ENCODE results near the gene ABCG1.

Gene ABCG1

GRCh38 chr21:42311160-42311559, 92.2 kb downstream of the ABCG1 start:
- FAIRE-seq = no peak
- TF ChIP-seq POLR2A (IDR thresholded peaks at IDR 0.05; ENCODE audit: low read depth, low read length) = no peak
- no peak for DNase-seq (ENCODE audit: insufficient read length, low spot score)

DNA sequence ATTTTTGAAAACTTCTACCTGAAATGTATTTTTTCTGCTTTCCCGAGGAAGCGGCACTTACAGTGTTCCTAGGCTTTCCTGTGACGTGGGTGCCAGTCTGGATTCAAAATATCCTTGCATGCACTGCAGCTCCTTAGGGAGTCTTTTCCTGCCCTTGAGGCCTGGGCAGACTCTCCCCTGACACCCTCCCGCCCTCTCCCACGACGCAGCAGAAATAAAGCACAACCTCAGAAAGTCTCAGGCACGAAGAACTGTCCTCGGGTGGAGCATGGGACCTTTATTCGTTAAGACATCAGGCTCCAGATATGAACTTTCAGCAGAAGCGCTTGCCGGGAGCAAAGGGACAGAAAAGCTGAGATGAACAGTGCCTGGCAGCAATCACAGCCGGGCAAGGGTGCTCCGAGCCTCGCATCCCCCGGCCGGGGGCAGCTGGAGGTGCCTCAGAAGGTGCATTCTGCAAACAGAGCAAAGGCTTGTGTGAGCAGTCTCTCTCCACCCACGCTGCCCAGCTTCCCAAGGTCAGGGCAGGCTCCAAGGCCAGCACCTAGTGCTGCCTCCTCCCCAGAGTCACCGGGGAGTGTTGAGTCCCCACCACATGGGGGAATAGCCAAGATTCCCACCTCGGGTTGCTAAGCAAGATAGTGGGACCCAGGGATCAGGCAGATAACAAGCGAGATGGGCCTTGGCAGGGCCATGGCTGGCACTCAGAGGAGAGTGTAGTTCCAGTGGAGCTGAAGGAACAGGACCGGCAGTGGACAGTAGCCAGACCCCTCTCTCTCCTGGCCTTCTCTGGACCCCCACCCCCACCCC, 93.1 kb downstream of the ABCG1 start:
- FAIRE-seq = no peak
- DNase-seq (ENCODE audit: insufficient read length, low spot score) = no peak
- no peak for TF ChIP-seq POLR2A (IDR thresholded peaks at IDR 0.05; ENCODE audit: low read depth, low read length)

DNA sequence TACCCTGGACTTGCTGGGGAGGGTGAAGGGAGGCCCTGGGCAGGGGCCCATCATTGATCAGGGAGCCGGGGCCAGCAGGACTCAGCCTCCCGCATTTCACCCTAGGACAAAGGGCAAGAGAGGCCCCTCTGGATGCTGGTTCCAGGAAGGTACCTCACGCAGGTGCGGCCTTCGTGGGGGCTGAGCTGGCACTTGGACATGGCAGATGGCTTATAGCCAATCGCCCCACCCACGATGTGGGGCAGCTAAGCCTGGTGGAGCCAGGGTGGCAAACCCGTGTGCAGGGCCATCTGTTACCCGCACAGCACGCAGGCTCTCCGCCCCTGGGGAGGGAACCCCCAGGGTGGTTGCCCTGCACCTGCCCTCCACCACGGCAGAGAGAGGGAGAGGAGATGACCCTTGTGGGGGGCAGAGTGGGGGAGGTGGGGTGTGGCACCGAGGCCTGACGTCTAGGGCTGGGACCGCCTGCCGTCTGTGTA, 93.7 kb downstream of the ABCG1 start:
- no peak for TF ChIP-seq POLR2A (IDR thresholded peaks at IDR 0.05; ENCODE audit: low read depth, low read length)
- DNase-seq (ENCODE audit: insufficient read length, low spot score) = no peak
- no peak for FAIRE-seq

DNA sequence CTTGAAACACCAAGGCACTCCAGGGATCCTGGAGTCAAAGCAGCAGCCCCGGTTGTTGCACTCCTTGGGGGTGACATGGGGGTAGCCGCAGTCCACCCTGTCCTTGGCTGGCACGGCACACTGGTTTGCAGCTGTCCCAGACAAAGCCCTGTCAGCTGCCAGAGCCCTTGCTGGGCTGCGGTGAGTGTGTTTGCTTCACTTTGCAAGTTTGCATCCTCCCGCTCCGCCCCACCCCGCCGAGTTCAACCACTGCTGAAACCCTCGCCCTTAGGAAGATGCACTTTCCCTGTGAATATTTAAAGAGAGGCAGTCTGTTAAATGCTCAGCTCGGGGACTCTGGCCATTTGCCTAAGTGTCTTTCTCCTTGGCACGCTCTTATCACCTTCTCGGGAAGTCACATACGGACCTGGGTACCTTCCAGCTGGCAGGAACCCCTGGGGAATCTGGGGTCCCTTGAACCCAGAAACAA, 94.6 kb downstream of the ABCG1 start:
- no peak for DNase-seq (ENCODE audit: insufficient read length, low spot score)
- no peak for TF ChIP-seq POLR2A (IDR thresholded peaks at IDR 0.05; ENCODE audit: low read depth, low read length)
- no peak for FAIRE-seq

DNA sequence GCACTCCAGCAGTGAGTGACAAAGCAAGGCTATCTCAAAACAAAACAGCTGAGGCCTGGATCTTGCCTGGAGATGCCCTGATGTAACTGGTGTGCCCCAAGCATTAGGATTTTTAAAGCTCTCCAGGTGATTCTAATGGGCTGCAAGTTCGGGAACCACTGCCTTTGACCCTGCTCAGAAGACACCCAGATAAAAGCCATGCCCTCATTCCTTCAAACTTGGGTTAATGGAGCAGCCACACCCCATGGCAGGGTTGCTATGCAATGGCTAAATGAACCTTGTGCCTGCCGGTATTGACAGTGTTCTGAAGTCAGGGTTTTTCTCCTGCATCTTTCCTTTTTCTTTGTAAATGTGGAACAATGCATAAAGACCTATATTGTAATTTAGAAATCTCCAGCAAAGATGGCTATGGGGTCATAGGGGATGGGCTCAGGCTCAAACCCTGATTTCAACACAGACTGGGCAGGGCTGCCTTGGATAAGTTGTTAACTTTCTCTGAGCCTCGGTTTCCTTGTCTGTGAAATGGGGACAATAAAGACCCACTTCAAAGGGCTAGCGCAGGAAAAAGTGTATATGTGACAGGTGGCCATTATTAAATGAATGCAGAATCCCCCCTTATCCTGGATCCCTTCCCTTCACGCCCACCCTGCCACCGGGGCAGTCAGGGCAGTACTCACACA, 95.8 kb downstream of the ABCG1 start:
- FAIRE-seq = no peak
- DNase-seq (ENCODE audit: insufficient read length, low spot score) = no peak
- no peak for TF ChIP-seq POLR2A (IDR thresholded peaks at IDR 0.05; ENCODE audit: low read depth, low read length)

DNA sequence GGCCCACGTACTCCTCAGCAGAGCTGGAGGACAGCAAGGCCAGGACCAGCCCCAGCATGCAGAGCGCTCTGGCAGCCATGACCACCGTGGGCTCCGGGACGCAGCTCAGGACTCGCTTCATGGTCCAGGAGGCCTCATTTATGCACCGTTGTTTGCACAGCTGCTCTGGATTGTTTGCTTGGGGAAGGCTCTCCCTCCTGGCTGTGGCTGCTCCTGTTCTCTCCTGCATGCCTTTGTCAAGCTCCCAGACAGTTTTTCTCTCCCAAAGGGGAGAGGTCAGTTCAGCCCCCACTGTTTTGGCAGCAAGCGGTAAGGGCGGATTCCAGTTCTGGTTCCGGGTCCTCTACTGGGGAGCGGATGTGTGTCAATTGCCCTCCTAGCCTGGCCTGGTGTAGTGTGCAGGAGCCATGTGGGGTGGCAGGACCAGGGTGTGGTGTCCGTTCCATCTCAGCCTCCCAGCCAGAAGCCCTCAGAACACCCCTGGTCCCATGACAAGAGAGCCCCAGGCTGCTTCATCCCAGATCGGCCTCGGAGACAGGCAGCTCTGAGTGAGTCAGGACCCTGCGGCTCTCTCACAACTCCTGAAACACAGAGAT, 96.5 kb downstream of the ABCG1 start, which contains the start of gene TFF3:
Gene TFF3, minus strand, starts transcription at position 114 of the 596 bp plus-strand sequence. Its CDS starts 35 bp downstream, at position 79.
- FAIRE-seq (no peak), DNase-seq (ENCODE audit: insufficient read length, low spot score) (no peak)
- no peak for TF ChIP-seq POLR2A (IDR thresholded peaks at IDR 0.05; ENCODE audit: low read depth, low read length)

DNA sequence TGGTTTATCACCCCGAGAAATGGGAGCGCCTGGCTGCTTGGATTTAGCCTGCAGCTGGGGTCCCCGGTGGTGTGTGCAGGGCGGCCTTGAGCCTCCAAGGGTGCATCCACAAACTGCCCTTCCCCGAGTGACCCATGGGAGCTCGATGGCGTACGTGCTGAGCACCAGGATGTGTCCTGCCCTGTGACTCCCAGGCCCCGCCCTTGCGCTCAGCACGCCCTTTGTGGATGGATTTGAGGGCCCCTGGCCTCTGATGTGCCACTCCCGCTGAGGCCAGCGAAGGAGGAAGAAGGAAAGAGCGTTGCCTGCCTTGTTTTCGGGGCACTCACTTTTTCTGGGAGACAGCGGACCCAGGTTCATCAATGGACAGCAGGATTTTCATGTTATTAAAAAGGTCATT, 98.0 kb downstream of the ABCG1 start:
- FAIRE-seq = no peak
- no peak for TF ChIP-seq POLR2A (IDR thresholded peaks at IDR 0.05; ENCODE audit: low read depth, low read length)

DNA sequence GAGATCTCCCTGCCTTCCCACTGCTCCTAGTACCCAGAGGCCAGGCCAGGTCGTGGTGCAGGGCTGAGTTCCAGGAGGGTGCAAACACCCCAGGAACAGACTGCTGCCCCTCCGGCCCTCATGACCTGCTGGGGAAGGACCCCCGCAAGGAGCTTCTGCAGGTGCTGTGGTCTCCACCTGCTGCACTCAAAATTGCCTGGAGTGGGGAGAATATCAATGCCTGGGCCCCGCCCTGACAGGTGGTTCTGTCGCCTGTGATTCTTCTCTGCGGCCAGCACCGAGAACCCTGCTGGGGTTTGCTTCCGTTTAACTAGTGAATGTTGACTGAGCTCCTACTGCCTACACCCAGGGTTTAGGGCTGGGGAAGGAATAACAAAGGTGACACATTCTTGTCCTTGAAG, 98.4 kb downstream of the ABCG1 start:
- DNase-seq (ENCODE audit: insufficient read length, low spot score) (no peak), FAIRE-seq (no peak)
- TF ChIP-seq POLR2A (IDR thresholded peaks at IDR 0.05; ENCODE audit: low read depth, low read length) = no peak

More for the DNA sequence above, 98.0 kb downstream of the ABCG1 start:
- no peak for DNase-seq (ENCODE audit: insufficient read length, low spot score)

DNA sequence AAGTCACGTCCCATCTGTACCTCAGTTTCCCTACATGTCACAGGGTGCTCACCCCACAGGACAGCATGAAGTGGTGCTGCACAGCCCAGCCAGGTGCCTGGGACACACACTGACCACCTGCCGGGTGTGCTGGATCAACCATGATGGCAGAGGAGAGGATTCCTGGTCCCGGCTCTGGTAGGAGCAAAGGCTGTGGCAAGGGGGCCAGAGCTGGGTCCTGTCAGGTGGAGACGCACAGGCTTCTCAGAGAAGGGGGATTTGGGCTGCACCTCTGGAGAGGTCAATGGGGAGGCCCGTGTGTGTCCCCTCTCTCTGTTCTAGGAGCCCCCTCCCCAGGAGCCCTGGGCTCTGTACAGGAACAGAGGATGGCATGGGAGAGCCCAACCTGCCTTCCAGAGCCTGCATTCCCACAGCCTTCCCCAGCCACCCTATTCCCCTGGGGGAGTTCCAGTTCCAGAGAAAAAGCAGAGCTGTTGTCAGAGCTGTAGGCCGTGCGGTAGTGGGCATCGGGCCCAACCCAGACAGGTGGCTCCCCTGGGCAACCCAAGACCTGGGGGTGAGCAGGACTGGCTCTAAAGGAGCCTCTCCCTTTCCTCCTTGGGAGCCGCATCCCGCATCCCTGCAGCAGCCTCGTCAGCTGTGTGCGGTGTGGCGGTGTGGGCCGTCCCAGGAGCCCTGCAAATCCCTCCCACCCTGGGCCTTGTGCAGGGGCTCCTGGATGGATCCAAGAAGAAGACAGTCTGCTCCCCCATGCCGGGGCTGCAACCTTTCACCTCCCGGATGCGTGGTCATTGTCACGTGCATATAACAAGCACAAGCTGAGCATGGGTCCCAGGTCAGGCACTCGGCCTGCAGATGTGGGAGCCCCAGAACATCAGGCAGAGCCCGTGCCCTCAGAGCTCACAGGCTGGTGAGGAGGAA, 99.1 kb downstream of the ABCG1 start:
- no peak for FAIRE-seq
- TF ChIP-seq POLR2A (IDR thresholded peaks at IDR 0.05; ENCODE audit: low read depth, low read length) = no peak
- DNase-seq (ENCODE audit: insufficient read length, low spot score) = no peak

GRCh38 chr21:42319376-42319775, 100.4 kb downstream of the ABCG1 start:
- TF ChIP-seq POLR2A (IDR thresholded peaks at IDR 0.05; ENCODE audit: low read depth, low read length) = no peak
- no peak for FAIRE-seq
- no peak for DNase-seq (ENCODE audit: insufficient read length, low spot score)

- FAIRE-seq (no peak), DNase-seq (ENCODE audit: insufficient read length, low spot score) (no peak)
Measured at GRCh38 chr21:42319851-42320572, 101.1 kb downstream of the ABCG1 start.

DNA sequence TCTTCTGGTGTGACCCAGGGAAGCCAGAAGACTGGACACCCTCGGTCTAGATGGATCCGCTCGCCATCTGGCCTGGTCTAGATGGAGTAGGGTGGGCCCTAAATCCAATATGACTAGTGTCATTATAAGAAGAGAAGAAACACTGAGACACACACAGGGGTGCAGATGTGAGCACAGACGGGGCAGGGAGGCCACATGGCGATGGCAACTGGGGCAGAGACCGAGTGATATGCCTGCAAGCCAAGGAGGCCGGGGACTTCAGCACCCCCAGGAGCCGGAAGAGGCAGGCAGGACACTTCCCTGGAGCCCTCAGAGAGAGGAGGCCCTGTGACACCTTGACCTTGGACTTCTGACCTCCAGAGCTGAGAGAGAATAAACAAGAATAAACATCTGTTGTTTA, 101.9 kb downstream of the ABCG1 start:
- no peak for TF ChIP-seq POLR2A (IDR thresholded peaks at IDR 0.05; ENCODE audit: low read depth, low read length)
- DNase-seq (ENCODE audit: insufficient read length, low spot score) = no peak
- FAIRE-seq = no peak

More at GRCh38 chr21:42319851-42320572, 101.1 kb downstream of the ABCG1 start:
- no peak for TF ChIP-seq POLR2A (IDR thresholded peaks at IDR 0.05; ENCODE audit: low read depth, low read length)

DNA sequence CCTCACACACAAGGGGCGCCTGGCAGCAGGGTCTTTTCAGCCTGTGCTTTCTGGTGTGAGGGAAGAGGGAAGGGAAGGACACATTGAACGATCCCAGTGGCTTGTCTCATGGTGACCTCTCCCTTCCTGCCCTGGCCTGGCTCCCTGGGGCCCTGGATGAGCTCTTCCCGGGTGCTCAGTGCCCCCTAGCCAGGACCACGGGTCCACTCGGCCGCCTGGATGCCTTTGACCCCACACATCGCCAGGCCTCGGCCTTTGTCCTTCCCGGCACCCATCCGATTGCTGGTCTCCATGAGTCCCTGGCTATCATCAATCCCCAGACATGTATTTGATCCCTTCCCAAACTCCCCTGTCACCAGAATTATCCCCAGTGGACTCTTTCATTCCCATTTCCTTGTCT, 102.3 kb downstream of the ABCG1 start:
- no peak for TF ChIP-seq POLR2A (IDR thresholded peaks at IDR 0.05; ENCODE audit: low read depth, low read length)
- FAIRE-seq (no peak), DNase-seq (ENCODE audit: insufficient read length, low spot score) (no peak)

All from H54 (cell line).